ENCODE data around the gene COQ3.

COQ3 gene, protein sequence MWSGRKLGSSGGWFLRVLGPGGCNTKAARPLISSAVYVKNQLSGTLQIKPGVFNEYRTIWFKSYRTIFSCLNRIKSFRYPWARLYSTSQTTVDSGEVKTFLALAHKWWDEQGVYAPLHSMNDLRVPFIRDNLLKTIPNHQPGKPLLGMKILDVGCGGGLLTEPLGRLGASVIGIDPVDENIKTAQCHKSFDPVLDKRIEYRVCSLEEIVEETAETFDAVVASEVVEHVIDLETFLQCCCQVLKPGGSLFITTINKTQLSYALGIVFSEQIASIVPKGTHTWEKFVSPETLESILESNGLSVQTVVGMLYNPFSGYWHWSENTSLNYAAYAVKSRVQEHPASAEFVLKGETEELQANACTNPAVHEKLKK

GRCh38 chr6:99393698-99394531 is at the start of gene COQ3:
TSS of gene COQ3 (minus strand) at chr6:99394195. CDS start at chr6:99394179, 16 bp downstream.
- no peak for DNase-seq

- no peak for DNase-seq
Measured at GRCh38 chr6:99434702-99435530, 40.9 kb upstream of the COQ3 start.

DNA sequence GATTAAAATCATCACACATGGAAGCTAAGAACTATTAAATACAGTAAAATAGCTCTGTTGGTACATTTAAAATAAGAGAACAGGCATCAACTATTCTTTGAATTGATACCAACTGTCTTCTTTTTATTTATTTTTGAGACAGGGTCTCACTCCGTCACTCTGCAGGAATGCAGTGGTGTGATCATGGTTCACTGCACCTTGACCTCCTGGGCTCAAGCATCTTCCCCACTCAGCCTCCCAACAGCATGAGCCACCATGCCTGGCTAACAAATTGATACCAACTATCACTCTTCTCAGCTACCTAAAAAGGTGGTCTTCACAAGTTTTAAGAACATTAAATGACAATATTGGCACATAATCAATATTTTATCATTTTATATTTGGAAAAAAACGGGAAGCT is 38.9 kb upstream of the COQ3 start:
- DNase-seq: no peak

DNA sequence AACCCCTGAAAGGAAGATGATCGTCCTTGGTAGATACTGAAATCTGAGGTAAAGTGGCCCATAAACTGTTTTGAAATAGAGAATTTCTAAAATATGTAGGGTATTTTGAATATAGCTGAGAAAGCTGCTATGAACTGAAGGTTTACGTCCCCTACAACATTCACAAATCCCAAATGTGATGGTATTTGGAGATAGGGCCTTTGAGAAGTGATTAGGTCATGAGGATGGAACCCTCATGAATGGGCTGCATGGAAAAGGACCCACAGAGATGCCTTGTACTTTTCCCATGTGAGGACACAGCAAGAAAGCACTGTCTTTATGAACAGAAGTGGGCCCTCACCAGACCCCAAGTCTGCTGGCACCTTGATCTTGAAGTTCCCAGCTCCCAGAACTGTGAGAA is 37.9 kb upstream of the COQ3 start:
- no peak for DNase-seq

GRCh38 chr6:99427988-99428387 is 34.0 kb upstream of the COQ3 start:
- no peak for DNase-seq

GRCh38 chr6:99426451-99426757 is 32.4 kb upstream of the COQ3 start:
- DNase-seq: no peak

DNA sequence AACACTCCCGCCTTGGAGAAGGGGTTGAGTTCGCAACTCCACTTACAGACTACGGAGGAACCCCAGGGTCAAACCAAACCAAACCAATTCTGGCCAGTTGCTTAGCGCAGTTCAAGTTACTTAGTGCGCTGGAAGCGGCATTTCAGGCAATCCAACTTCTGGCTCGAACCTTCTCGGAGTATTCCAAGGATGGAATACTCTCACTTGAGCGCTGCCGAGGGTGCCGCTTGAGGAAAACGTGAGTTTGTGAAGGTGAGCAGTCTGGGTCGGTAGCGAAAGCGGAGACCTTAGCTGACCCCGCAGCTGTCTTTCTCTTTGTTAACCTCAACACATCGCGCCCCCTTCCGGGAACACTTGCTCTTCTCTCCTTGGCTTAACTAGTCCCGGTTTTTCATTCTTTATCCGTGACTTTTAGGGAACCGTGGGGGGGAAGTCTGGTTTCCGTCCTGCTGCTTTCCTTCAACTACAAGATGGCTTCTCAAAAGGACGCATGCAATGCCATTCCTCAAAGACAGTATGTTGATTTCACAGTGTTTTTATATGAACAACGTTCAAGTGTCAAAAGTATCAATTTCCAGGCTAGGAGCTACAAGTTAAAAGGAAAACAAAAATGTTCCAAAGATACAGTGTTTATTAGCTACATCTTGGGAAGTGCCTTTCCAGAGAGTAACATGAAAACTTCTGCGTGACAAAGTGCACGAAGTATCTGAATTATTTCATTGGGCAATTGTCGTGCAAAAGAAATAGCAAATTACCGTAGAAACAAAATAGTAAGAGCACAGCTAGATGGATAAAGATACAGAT is 31.9 kb upstream of the COQ3 start:
- DNase-seq: no peak

DNA sequence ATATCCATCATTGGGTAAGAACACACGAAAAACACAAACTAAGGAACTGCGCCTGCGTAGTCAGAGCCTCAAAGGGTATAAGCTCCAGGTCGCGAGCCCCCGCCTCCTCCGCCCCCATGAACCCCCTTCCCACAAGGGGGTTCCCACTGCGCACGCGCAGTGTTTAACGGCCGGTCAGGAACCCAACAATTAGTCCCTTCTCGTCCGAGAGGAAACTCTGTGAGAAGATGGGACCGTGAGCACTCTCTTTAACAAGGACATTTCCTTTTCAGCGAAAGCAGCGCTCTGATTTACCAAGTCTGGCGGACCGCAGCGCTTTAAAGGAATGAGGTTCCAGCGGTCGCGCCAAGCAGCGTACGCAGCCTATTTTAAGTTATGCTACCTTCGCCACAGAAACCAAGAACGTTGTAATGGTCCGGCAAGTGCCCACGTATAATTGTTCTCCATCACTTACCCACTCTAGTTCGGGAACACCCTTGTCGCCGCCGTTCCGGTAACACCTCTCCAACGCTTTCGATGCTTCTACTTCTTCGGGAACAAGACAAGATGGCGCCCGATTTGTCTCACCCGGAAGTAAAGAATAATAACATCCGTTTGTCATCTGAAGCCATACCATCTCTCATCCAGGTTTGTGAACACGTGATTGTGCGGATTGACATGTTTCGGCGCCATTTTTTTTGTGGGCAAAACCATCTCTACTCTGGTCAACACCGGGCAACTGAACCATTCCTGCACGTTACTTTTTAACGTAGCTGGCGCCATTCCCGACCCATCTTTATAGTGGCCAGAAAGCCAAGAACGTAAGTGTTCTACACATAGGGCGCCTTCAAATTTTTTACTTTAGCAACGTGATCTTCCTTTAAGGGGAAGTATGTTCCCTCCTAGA is 31.0 kb upstream of the COQ3 start, which contains the start of gene PNISR:
Gene PNISR, minus strand, starts transcription at position 548 of the 886 bp plus-strand sequence. CDS start 10,649 bp downstream, outside the sequence.
- peak; percentile 91 for DNase-seq

DNA sequence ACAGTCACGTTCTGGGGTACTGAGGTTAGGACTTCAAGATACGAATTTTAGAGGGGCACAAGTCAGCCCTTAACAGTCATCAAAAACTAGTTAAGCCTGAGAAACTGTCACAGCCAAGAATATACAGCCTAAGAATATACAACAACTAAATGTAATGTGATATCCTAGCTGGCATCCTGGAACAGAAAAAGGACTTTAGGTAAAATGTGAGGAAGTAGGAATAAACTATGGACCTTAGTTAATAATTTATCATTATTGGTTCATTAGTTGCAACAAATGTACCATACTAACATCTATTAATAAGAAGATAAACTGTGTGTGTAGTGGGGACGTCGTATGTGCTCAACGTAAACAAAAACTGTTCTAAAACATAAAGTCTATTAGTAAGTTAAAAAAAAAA is 30.0 kb upstream of the COQ3 start:
- no peak for DNase-seq

- no peak for DNase-seq
Measured at GRCh38 chr6:99422912-99423311, 28.9 kb upstream of the COQ3 start.

DNA sequence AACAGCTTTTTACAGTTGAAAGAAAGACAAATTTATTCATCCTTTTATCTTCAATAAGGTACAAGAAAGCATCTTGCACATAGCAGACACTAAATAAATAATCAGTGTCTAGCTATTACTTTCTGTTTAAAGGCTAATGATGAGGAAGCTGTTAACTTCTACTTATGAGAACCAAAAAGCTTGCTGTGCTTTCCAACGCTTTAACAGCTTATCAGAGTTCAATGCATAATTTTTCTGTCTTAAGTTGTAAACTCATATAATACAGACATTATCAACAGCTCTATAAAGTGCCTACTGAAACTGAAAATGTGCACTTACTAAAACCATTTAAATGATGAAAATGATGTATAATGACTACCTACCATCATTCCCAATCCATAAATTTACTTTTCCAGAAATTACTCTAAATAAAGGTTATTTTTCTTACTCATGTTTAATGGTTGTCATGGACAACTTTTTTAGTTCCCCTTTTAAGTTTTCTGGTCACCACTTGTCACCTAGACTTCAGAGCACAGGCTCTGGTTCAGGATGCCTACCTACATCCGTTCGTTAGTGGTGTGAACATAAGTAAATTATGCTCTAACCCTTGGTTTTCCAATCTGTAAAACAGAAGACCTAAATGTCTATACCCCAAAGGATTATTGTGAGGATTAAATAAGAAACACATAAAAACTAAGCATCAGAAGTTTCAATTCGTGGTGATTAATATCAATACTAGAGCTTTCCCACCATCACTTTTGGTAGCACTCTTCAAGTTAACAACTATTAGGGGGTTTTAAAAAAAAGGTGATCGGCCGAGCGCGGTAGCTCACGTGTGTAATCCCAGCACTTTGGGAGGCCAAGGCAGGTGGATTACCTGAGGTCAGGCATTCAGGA is 23.1 kb upstream of the COQ3 start:
- DNase-seq: no peak

- DNase-seq: no peak
Measured at GRCh38 chr6:99416226-99416625, 22.2 kb upstream of the COQ3 start.

GRCh38 chr6:99415446-99415845 is 21.5 kb upstream of the COQ3 start:
- DNase-seq: no peak

DNA sequence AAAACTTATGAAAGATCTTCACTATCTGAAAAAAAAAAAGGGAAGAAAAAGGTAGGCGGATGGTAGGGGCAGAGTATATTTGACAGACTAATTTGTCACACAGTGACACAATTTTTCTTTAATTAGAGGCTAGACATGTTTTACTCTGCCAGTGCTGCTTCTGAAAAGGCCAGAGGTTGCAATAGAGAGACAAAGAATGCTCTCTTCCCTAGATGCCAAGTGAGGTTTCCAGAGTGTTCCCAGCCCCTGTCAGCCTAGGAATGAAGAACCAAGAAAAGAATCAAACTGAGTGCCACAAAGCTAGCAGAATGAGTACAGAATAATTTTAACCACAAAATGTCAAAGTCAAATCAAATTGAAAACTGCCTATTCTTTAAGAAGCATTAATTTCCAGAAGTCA is 18.1 kb upstream of the COQ3 start:
- DNase-seq: no peak

DNA sequence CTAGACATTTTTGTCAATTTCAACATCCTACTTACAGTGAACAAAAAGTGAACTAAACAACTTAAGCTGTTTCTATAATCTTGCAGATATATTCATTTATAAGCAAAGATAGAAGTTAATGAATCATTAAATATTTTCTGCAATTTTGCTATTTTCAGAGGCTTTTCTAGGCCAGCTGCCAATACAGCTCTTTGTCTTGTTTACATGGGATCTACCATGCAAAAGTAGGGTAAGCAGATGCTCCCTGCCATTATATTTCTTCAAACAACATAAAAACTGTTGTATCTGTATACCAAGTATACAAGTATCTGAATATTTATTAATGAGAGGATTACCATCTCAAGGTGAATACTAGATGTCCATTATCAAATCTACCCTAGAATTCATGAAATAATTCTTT is 15.7 kb upstream of the COQ3 start:
- DNase-seq: no peak

- no peak for DNase-seq
Measured at GRCh38 chr6:99407076-99407475, 13.1 kb upstream of the COQ3 start.

DNA sequence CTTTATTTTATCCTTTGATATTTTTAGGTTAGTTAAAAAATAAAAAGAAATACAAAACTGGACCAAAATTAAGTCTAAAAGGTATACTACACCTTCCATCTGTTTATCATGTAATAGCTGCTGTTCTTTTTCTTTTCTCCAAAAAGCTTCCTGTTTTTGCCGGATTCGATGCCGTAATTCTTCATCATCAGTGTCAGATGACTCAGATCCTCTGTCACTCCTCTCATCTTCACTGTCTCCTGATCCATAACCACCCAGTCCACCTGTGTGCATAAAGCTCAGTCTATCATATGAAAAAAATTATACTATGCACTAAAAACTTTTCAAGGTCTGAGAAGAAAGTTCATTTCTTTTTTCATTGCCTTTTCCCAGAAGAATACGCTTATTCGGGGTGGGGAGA is 8.5 kb upstream of the COQ3 start:
- no peak for DNase-seq

GRCh38 chr6:99397287-99397686 is 3.3 kb upstream of the COQ3 start:
- DNase-seq: no peak

DNA sequence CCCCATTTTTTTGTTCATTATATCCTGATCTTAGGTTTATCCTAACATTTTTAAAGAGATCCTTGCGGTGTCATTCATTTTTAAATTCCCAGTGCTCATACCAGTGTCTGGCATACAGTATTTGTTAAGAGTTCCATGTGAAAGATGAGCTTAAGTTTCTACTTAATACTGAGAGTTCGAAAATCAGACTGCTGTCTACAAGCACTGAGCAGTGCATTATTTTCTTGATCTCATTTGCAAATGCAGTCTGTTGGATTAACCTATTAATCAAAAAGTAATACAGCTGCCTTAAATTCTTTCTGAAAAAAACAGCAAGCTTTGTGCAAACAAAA is 663 bp downstream of the COQ3 start:
- no peak for DNase-seq

- no peak for DNase-seq
Measured at GRCh38 chr6:99390896-99391295, 3.1 kb downstream of the COQ3 start.

DNA sequence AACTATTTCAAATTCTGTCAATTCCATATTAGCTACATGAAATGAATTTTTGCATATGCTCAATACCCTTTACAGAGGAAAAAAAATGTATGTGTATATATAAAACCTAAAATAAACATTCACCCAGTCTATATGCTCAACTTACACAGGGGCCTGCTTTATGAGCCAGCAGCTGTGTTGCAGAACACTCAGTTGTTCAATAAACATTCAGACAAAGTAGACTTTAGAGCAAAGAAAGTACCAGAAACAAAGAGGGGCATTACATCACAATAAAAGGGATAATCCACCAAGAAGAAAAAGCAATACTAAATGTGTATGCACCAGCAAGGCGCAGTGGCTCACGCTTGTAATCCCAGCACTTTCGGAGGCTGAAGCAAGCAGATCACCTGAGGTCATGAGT is 9.5 kb downstream of the COQ3 start:
- DNase-seq: no peak

Measured in NCI-H187 treated with DMSO at 0.1 percent for 48 hours (cell line).